ENCODE measurements around the gene HIP1R.

HIP1R gene

DNA sequence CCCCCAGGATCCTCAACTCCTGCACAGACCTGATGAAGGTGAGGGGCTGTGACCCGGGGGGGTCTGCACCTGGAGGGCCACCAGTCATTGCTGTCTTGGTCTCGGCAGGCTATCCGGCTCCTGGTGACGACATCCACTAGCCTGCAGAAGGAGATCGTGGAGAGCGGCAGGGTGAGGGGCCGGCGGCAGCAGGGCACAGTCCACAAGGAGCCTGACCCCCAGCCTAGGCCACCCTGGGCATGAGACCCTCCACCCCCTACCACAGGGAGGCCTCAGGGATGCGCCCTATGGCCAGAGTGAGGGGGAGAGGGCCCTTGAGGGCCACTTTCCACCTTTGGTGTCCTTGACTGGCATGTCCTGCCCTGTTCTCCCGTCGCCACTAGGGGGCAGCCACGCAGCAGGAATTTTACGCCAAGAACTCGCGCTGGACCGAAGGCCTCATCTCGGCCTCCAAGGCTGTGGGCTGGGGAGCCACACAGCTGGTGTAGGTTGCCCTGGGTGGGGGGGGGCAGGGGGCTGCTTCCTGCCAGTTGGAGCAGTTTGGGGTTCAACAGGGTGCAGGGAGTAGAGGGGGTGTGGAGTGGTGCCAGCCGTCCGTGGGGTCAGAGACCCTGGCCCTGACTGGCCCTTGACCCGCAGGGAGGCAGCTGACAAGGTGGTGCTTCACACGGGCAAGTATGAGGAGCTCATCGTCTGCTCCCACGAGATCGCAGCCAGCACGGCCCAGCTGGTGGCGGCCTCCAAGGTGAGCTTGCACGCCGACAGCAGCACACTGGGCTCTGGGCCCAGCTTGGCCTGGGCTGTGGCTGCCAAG lies 25.0 kb downstream of the HIP1R start:
- peak; percentile 84 for DNase-seq (ENCODE audit: low spot score)

DNA sequence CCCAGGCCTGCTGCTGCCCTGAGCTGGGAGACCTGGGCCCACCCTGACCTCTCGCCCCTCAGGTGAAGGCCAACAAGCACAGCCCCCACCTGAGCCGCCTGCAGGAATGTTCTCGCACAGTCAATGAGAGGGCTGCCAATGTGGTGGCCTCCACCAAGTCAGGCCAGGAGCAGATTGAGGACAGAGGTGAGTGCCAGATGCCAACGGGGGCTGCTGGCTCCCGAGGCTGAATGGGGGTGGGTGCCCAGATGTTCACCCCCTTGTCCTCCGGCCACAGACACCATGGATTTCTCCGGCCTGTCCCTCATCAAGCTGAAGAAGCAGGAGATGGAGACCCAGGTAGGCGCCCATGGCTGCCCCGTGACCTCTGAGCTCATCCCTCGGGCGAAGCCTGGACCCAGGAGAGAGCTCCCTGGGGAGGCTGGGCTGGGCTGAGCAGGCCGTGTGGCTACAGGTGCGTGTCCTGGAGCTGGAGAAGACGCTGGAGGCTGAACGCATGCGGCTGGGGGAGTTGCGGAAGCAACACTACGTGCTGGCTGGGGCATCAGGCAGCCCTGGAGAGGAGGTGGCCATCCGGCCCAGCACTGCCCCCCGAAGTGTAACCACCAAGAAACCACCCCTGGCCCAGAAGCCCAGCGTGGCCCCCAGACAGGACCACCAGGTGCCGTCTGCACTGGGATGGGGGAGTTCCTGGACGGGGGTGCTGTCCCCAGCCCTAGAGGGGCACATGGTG lies 25.8 kb downstream of the HIP1R start:
- no peak for DNase-seq (ENCODE audit: low spot score)

DNA sequence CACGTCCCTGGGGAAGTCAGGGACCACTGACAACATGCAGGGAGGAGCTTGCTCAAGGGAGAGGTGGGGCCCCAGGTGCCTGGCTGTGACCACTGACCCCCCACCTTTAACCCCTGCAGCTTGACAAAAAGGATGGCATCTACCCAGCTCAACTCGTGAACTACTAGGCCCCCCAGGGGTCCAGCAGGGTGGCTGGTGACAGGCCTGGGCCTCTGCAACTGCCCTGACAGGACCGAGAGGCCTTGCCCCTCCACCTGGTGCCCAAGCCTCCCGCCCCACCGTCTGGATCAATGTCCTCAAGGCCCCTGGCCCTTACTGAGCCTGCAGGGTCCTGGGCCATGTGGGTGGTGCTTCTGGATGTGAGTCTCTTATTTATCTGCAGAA lies 26.3 kb downstream of the HIP1R start:
- DNase-seq (ENCODE audit: low spot score): no peak

DNA sequence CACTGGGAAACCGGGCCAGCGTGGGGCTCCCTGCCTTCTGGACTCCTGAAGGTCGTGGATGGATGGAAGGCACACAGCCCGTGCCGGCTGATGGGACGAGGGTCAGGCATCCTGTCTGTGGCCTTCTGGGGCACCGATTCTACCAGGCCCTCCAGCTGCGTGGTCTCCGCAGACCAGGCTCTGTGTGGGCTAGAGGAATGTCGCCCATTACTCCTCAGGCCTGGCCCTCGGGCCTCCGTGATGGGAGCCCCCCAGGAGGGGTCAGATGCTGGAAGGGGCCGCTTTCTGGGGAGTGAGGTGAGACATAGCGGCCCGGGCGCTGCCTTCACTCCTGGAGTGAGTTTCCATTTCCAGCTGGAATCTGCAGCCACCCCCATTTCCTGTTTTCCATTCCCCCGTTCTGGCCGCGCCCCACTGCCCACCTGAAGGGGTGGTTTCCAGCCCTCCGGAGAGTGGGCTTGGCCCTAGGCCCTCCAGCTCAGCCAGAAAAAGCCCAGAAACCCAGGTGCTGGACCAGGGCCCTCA lies 26.9 kb downstream of the HIP1R start:
- DNase-seq (ENCODE audit: low spot score): no peak

DNA sequence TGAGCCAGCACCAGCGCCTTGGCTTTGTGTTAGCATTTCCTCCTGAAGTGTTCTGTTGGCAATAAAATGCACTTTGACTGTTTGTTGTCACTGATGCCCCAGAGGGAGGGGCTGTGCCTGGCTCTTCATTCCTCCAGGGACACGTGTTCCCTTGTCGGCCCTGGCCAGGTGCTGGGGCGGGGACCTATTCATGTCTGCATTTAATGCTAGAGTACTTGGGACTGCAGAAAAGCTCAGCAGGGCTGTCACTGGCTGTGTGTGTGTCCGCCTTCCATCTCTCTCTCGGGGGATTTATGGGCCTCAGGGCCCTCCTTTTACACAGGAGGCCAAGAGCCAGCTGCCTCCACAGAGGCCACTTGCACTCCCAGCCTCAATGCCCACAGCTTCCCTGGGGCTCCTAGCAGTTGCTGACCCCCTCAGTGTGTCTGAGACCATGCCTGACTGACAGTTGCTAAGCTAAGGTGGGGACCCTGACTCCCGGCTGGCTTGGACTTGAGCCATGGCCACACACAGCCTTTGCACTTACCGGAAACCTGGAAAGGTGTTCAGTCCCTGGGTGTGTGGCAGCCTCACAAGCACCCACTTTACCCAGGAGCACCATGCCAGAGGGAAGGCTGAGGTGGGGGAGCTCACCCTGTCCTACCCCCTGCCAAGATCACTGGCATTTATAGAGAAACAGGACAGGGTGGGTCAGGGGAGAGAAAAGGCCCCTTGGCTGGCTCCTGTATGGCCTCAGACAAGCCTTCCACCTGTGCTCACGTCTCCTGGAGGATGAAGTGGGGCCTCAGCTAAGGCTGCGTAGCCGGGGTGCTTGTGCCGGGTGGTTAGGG lies 27.8 kb downstream of the HIP1R start:
- DNase-seq (ENCODE audit: low spot score): no peak

DNA sequence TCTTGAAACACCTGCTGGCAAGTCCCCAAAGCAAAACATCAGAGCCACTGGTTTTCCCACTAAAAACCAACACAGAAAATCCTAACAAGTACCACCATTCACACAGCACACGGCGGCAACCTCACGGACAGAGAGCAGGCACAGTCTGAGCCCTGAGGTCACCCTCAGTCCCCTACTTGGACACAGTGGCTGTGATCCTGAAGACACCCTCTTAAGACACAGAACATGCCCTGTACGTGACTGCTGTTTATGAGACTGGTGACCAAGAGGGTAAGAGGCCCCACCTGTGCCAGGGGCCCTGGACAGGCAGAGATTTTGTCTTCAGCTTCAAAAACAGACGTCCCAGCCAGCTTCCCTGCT lies 29.6 kb downstream of the HIP1R start:
- no peak for DNase-seq (ENCODE audit: low spot score)

DNA sequence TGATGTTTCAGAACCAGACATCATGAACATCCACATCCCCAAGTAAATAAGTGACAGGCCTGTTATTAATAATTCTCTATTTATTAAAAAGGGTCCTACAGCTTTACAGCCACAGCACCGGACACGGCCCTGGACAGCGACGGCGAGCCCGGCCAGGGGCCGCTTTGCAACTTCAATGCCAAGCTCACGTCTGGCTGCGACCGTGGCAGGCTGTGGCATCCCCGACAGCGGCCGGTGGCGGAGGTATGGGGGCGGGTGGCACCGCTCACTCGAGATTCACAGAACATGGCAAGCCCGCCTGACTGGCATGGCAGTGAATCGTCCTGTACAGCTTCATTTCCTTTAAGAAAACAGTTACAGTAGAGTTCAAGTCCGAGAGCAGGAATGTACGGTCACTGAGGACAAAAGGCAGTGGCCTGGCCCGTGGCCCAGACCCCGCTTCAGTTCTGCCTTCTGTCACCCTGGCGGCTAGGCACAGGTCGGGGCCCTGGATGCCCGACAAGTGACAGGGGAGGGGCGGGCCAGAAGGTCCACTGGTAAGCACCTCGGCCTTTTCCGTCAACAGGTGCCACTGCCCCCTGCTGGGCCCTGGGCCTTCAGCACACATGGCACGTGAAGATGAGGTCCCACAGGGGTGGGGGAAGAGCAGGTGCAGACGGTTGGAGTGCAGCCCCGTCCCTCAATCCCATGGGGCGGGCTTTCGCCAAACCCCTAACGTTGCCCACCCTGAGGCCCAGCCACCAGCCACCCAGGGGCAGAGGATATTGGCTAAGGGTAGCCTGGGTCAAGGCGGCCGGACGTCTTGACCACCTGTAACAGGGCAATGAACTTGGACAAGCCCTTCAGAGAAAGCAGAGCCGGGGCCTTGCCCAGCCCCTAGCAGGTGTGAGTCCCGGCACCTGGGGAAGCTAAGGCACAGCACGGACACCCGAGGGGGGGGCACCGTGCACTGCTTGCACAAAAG lies 30.3 kb downstream of the HIP1R start:
- DNase-seq (ENCODE audit: low spot score): peak; percentile 74

DNA sequence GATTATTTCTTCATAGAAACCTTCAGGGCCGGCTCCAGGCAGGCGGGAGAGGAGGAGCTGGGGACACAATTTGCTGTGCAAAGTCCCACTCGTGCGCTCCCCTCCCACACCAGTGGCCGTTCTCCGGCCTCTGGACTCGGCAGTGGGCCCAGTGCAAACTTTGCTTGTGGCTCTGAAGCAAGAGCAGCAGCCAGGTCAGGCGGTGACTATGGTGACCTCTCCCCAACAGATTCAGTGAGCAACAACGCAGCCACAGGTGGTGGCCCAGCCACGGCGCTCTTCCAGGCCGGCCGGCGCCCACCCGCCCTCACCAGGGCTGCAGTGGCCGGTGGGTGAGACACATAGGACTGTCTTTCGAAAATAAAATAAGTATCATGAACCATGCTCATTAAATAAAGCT lies 31.1 kb downstream of the HIP1R start:
- DNase-seq (ENCODE audit: low spot score): no peak

DNA sequence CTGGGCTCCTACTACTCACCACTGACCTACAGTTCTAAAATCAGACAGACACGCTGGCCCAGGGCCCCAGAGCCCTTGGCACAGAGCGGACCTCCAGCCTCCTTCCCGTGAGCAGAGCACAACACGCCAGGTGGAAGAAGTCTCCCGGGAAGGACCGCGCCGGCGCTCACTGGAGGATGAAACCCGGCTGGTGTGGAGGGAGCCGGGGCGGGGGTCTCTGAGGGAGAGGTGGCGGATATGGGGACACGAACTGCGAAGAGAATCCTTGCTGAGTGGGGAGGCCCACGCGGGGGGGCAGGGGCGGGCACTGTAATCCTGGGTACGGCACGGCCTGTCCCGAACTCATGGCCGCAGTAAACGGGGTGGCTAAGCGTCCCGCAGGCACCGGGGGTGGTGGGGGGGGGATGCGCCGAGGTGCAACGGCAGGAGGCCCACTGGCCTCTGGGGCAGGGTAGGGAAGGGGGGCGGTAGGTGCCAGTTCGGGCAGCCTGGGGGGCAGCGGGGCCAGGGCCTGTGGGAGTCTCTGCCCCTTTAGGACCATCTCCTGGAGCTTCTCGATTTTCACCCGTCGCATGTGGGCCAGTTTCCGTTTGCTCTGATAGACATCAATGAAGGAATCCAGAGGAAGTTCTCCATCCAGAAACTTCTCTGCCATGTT lies 31.8 kb downstream of the HIP1R start:
- no peak for DNase-seq (ENCODE audit: low spot score)

DNA sequence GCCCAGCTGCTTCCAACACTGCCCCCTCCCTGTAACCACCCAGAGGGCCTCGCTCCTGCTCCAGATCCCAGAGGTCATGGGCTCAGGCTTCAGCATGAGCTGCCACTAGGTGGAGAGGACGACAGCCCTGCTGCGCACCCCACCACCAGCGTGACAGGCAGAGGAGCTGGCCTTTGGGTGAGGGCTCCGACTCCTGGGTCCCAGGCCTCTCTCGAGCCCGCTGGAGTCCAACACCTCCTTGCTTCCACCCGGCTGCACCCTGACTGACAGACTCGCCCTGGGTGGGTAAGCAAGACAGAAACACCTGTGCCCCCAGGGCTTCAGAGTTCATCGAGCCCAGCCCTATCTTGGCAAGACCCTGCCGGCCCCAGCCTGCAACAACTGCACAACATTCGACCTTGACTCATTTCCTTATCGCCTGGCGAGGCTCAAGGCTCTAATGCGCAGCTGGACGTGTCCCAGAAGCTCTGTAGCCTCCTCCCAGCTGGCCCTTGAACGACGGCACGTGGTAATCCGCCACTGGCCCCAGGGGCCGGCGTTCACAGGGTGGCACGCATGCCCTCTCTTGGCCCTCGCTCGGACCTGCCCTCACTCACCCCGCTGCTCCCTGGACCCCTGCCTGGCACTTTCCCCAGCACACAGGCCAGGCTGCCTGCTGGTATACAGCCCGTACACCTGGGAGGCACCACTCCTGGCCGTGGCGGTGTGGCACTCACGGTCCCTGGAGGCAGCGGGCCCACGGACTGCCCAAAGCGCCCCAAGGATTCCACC lies 32.6 kb downstream of the HIP1R start:
- no peak for DNase-seq (ENCODE audit: low spot score)

DNA sequence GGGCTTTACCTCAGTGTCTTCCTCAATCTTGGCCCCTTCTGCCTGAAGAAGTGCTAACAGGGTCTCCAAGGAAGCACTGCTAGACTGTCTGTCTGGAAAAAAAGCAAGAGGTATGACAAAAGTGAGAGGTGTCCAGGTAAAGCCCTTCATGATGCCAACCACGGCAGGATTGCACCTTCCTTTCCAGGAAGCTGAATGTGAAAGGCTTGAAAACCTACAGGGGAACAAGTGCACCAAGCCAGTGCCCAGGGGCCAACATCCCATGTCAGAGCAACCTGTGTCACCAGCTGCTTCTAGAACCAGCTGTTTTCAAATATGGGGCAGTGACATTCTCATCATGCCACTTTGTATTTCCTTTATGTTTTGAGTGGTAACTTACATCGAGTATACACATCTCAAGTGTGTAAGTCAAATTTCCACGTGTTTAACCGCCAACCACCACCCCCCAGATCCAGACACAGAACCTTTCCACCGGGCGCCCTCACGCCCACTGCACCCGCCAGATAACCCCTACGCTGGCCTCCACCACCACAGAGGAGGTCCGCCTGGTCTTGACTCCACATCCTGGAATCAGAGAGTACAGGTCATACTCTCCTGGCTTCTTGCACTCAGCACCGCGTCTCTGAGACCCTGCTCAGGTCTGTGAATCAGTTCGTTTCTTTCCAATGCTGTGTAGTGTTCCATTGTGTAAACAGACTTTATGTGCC lies 33.4 kb downstream of the HIP1R start:
- no peak for DNase-seq (ENCODE audit: low spot score)

DNA sequence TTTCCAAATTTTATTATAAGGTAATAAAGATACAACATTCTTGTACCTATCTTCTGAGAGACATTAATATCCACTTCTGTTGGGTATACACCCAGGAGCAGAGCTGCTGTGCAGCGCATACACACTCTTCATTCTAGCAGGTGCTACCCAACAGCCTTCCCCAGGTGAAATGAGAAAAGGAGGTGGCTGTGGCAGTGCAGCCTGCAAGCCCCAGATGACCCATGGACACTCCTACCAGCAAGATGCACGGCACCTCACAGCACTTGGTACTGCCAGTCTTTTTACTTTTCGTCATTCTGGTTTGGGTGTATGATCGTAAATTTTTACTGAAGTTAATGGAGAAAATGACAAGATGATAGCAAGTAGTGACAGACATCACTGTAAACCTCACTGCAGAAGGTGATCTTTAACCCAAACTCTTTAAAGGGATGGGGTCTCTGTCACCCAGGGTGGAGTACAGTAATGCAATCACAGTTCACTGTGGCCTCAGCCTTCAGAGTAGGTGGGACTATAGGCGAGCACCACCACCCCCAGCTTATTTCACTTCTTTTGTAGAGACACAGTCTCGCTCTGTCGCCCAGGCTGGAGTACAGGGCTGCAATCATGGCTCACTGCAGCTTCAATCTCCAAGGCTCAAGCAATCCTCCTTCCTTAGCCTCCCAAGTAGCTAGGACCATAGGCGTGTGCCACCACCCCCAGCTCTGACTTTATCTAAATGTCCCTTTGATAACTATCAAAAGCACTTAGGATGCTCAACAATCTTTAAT lies 34.1 kb downstream of the HIP1R start:
- DNase-seq (ENCODE audit: low spot score): no peak

DNA sequence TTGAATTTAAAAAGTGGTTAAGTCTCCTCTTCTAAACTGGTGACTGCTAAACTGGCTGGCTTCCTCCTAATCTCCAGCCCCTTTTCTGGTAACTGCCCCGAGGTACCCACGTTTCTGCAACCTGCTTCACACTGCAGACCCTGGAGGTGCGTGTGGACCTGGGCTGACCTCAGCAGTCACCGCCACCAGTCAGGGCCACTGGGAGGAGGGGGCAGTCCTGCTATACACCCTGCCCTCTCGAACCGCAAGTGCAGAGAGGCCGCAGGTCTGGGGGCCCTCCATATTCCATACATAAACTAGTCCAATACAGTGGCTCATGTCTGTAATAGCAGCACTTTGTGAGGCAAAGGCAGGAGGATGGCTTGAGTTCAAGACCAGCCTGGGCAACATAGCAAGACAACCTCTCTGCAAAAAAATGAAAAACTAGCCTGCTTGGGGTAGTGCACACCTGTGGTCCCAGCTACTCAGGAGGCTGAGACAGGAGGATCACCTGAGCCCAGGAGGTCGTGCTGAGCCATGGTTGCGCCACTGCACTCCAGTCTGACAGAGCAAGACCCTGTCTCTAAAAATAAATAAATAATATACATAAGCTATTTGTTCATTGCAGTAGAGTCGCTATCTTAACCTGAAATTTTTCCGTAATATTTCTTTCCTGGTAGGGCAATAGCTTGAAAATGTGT lies 35.0 kb downstream of the HIP1R start:
- no peak for DNase-seq (ENCODE audit: low spot score)

DNA sequence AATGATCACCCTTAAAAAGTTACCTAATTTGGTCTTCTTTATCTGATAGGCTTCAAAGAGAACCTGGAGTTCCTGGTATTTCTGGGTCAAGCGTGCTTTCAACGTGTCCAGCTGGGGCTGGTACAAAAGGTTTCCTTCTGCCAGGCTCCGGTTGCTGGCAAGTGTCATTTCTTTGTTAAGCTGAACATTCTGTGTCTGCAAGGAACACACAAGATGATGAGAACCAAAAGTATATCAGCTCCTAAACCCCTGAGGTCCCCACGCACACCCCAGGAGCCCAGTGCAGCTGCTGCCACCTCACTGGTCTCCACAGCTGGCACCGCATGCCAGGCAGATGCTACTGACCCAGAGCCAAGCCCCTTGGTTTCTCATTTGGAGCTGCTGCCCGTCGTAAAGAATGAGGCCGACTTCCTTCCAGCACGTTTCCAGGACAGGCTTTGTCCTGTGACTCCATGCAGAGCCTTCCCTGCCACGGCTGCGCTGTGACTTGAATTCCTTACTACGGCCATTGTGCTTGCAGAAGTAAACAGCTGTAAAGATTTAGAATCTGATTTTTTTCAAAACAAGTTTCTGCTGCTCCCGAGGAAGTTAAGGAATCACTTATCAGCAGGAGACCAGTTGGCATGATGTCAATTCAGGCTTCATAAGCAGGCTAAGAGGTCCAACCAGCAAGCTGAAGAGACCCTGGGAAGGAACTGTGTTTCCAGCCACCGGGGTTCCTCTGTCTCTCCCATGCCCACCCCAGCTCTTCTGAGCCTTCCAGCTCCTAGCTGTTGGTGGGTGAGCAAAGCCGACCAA lies 35.8 kb downstream of the HIP1R start:
- no peak for DNase-seq (ENCODE audit: low spot score)

DNA sequence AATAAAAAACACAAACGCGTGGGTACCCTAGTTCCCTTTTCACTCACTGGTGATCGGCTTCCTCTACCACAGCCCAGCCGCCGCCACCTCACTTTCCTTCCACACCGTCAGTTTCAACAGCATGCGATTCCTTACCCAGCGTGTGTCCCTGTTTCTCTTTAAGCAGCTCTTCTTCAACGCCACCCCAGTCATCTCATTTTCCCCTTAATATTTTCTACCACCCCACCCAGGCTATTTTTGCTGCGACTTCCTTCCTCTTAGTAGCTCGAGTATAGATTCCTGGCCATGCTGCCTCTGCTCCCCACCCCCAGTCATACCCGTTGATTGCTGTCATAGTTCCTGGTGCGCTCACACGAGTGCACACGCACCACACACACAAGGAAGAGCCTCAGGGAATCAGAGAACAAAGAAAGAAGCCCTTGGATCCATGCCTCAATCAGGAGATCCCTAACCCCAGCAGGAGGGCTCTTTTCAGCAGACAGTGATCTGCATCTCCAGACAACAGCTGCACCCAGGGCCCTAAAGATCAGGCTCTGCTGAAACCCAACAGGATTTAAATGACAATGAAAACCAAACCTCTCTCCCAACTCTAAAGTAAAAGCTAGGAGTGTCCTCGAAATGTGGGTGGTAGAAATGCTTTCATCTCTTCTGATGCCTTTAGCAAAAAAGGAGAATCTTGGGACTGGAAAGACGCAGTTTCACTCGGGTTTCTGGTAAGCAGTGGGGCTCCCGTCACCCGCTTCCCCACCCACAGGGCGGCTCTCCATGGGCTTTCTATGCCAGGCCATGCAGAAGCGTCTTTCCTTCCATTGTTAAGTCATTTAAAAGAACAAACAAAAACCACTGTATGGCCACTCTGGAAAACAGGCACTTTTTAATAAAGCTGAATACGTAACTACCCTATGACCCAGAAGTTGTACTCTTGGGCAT lies 36.9 kb downstream of the HIP1R start:
- no peak for DNase-seq (ENCODE audit: low spot score)

DNA sequence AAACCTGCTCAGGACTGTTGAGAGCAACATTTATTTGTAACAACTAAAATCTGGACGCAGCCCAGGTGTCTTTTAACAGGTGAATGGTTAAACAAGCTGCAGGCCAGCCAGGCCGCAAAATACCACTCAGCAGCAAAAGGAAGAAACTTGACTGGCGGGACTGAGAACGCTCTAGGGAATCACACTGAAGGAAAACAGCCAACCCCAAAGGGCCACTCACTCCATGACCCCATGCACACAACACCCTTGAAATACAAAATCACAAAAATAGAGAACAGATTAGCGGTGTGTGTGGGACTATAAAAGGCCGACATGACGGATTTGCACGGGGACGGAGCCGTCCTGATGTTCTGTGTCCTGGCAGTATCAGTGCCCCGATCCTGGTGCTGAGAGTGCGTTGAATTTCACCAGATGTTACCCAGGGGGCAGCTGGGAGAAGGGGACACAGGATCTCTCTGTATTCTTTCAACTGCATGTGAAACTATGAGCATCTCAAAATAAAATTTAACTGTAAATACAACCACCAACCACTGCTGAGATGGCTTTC lies 37.6 kb downstream of the HIP1R start:
- no peak for DNase-seq (ENCODE audit: low spot score)

Data from HuH-7.5 (cell line).